Lower leg skin (tissue), 3 donors: ENCODE results near the gene ZMAT1.

Source experiments
- POLR2A ChIP-seq, 2 donors: fragments of 450-650 bp; IDR thresholded peaks; one replicate each; pipeline ENCODE4 v1.6.1; 2016 to 2017; ENCODE audit warnings: antibody characterized with exemption in 2 of 2, mild to moderate bottlenecking in 1 of 2, moderate library complexity in 1 of 2
- TF ChIP-seq, protein P1 (sequence below), 3 donors: fragments of 450-650 bp; IDR thresholded peaks; one replicate each; pipeline ENCODE4 v1.5.1; 2016; ENCODE audit warnings: antibody characterized with exemption in 3 of 3, mild to moderate bottlenecking in 3 of 3, moderate library complexity in 2 of 3

- TF ChIP-seq, protein P1, sequence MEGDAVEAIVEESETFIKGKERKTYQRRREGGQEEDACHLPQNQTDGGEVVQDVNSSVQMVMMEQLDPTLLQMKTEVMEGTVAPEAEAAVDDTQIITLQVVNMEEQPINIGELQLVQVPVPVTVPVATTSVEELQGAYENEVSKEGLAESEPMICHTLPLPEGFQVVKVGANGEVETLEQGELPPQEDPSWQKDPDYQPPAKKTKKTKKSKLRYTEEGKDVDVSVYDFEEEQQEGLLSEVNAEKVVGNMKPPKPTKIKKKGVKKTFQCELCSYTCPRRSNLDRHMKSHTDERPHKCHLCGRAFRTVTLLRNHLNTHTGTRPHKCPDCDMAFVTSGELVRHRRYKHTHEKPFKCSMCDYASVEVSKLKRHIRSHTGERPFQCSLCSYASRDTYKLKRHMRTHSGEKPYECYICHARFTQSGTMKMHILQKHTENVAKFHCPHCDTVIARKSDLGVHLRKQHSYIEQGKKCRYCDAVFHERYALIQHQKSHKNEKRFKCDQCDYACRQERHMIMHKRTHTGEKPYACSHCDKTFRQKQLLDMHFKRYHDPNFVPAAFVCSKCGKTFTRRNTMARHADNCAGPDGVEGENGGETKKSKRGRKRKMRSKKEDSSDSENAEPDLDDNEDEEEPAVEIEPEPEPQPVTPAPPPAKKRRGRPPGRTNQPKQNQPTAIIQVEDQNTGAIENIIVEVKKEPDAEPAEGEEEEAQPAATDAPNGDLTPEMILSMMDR (IDR thresholded peaks at IDR 0.05), result no peak
- no peak for TF ChIP-seq POLR2A (IDR thresholded peaks at IDR 0.05)
Measured at GRCh38 chrX:101950581-101950980, 18.8 kb upstream of the ZMAT1 start.
